Breast epithelium (tissue), 4 donors: Measurements from ENCODE around the gene SLC6A3. TPM values are rescaled to one million over a fixed set of nuclear protein-coding genes. Genes with fewer than 3 reads are reported as not detected.
A peak's percentile ranks its signal among the peaks of the same experiment; 100 is the strongest.

Source experiments
- DNase-seq, 2 donors: peaks; one replicate each; pipeline ENCODE4 v3.0.0-alpha.2; 2019; ENCODE audit warnings: low spot score in 2 of 2
- H3K27ac ChIP-seq, 2 donors: fragments of 200-600 bp; sonication (generic) in 1 of 2; one replicate each; pipeline ENCODE4 v1.5.1; 2016 to 2019; ENCODE audit warnings: mild to moderate bottlenecking in 1 of 2
- H3K27me3 ChIP-seq, 2 donors: fragments of 200-600 bp; sonication (generic) in 1 of 2; one replicate each; pipeline versions ENCODE4 v1.5.1 to v1.6.0; 2017 to 2019; ENCODE audit warnings: control low read depth in 1 of 2, mild to moderate bottlenecking in 1 of 2
- H3K36me3 ChIP-seq: fragments of 200-600 bp; one replicate; pipeline ENCODE4 v1.5.1; 2019
- H3K4me1 ChIP-seq, 2 donors: fragments of 200-600 bp; sonication (generic); one replicate each; pipeline ENCODE4 v1.5.1; 2016 to 2019; ENCODE audit warnings: control low read depth in 1 of 2
- H3K4me3 ChIP-seq, 3 donors: fragments of 200-600 bp; sonication (generic); 1 replicate in 2 of 3; 2 replicates in 1 of 3; pipeline ENCODE4 v1.5.1; 2016 to 2019; ENCODE audit warnings: mild to moderate bottlenecking in 3 of 3, moderate library complexity in 2 of 3
- H3K9me3 ChIP-seq, 2 donors: fragments of 200-600 bp; sonication (generic) in 1 of 2; one replicate each; pipeline ENCODE4 v1.5.1; 2016 to 2019; ENCODE audit warnings: control low read depth in 1 of 2
- CTCF ChIP-seq, 3 donors: fragments of 450-650 bp; IDR thresholded peaks; one replicate each; pipeline ENCODE4 v1.5.1; 2016 to 2017; ENCODE audit warnings: antibody characterized with exemption in 3 of 3, mild to moderate bottlenecking in 3 of 3, moderate library complexity in 3 of 3
- POLR2A ChIP-seq: fragments of 450-650 bp; IDR thresholded peaks from one replicate; pipeline ENCODE4 v1.6.1; 2016; ENCODE audit warnings: antibody characterized with exemption, mild to moderate bottlenecking, moderate library complexity
- POLR2AphosphoS5 ChIP-seq, 3 donors: sonication (generic); formaldehyde crosslinking; IDR thresholded peaks; one replicate each; pipeline ENCODE4 v1.6.1; 2017; ENCODE audit warnings: antibody characterized with exemption in 3 of 3
- intact Hi-C: fragments of 100-400 bp; cut with DNase I; formaldehyde crosslinking; loops from one replicate; pipeline ENCODE4 v1.15.1; 2023; ENCODE audit warnings: low total_unique reads
- total RNA-seq, 3 donors: library from RNA; depleted of rRNA; stranded (reverse); fragments of >200 nt; gene quantifications; one replicate each; pipeline ENCODE4 v1.1.0, GENCODE V29; 2016

SLC6A3 gene
- total RNA-seq, 3 donors from 2014 or later, result under 0.01 to 0.32 (median 0.15) TPM

- intact Hi-C loops, result no loop called here
- TF ChIP-seq CTCF (IDR thresholded peaks at IDR 0.05) (no peak), POLR2AphosphoS5 (IDR thresholded peaks at IDR 0.05) (no peak), POLR2A (no peak)
- Histone ChIP-seq H3K27me3 (no peaks in the 10 kb centered on the region), H3K4me3 (no peak overlapping the region), H3K9me3 (no peaks in the 10 kb centered on the region), H3K27ac (no peak overlapping the region), H3K36me3 (no peaks in the 10 kb centered on the region), H3K4me1 (no peaks in the 10 kb centered on the region)
- DNase-seq, result peak in 1 of 2 donors; percentile 40
Observed at GRCh38 chr5:1474866-1475543, 29.8 kb upstream of the SLC6A3 start.

GRCh38 chr5:1474183-1474839 lies 29.1 kb upstream of the SLC6A3 start:
- TF ChIP-seq POLR2A, result no peak
- no peak for TF ChIP-seq POLR2AphosphoS5 (IDR thresholded peaks at IDR 0.05)
- no peak for TF ChIP-seq CTCF (IDR thresholded peaks at IDR 0.05)
- H3K9me3 ChIP-seq, result no peaks in the 10 kb centered on the region
- no peaks in the 10 kb centered on the region for H3K27me3 ChIP-seq
- peak in 1 of 2 donors; percentile 28 for DNase-seq
- H3K36me3 ChIP-seq, result no peaks in the 10 kb centered on the region
- no peaks in the 10 kb centered on the region for H3K4me1 ChIP-seq
- no peak overlapping the region for H3K27ac ChIP-seq
- no peak overlapping the region for H3K4me3 ChIP-seq
- intact Hi-C loops, result no loop called here

GRCh38 chr5:1473746-1474145 lies 28.5 kb upstream of the SLC6A3 start:
- no peaks in the 10 kb centered on the region for H3K4me1 ChIP-seq
- no peak for TF ChIP-seq CTCF (IDR thresholded peaks at IDR 0.05)
- TF ChIP-seq POLR2A, result no peak
- TF ChIP-seq POLR2AphosphoS5 (IDR thresholded peaks at IDR 0.05), result no peak
- no peaks in the 10 kb centered on the region for H3K27me3 ChIP-seq
- no peak overlapping the region for H3K27ac ChIP-seq
- H3K9me3 ChIP-seq, result no peaks in the 10 kb centered on the region
- no peaks in the 10 kb centered on the region for H3K36me3 ChIP-seq
- H3K4me3 ChIP-seq, result no peak overlapping the region
- no peak for DNase-seq
- intact Hi-C loops, result no loop called here

GRCh38 chr5:1472964-1473628 lies 27.9 kb upstream of the SLC6A3 start:
- H3K4me3 ChIP-seq, result no peak overlapping the region
- H3K4me1 ChIP-seq, result no peaks in the 10 kb centered on the region
- no peak for TF ChIP-seq POLR2A
- TF ChIP-seq CTCF (IDR thresholded peaks at IDR 0.05), result no peak
- TF ChIP-seq POLR2AphosphoS5 (IDR thresholded peaks at IDR 0.05), result no peak
- H3K27me3 ChIP-seq, result no peaks in the 10 kb centered on the region
- H3K36me3 ChIP-seq, result no peaks in the 10 kb centered on the region
- intact Hi-C loops, result no loop called here
- no peaks in the 10 kb centered on the region for H3K9me3 ChIP-seq
- no peak overlapping the region for H3K27ac ChIP-seq
- peak in 1 of 2 donors; percentile 20 for DNase-seq
